Upper lobe of right lung (tissue), 1 donor: ENCODE data around the gene ARPIN. TPM values are rescaled to one million over a fixed set of nuclear protein-coding genes. Genes with fewer than 3 reads are reported as not detected.

ENCODE experiments used
- ATAC-seq: fragments of 200-7000 bp; cut with Tn5 transposase; one replicate; pipeline ENCODE4 v1.9.1; 2020; ENCODE audit warnings: mild to moderate bottlenecking, moderate library complexity
- DNase-seq: peaks from one replicate; pipeline ENCODE4 v3.0.0-alpha.2; 2020
- H3K27ac ChIP-seq: fragments of 200-600 bp; one replicate; pipeline ENCODE4 v1.8.0; 2022
- H3K27me3 ChIP-seq: fragments of 200-600 bp; one replicate; pipeline ENCODE4 v1.8.0; 2022; ENCODE audit warnings: mild to moderate bottlenecking
- H3K36me3 ChIP-seq: fragments of 200-600 bp; one replicate; pipeline ENCODE4 v1.8.0; 2022
- H3K4me1 ChIP-seq: fragments of 200-600 bp; one replicate; pipeline ENCODE4 v1.8.0; 2022
- H3K4me3 ChIP-seq: fragments of 200-600 bp; one replicate; pipeline ENCODE4 v1.8.0; 2022; ENCODE audit warnings: mild to moderate bottlenecking
- H3K9me3 ChIP-seq: fragments of 200-600 bp; one replicate; pipeline ENCODE4 v1.8.0; 2022
- CTCF ChIP-seq: fragments of 200-600 bp; IDR thresholded peaks from one replicate; pipeline ENCODE4 v1.8.0; 2022; ENCODE audit warnings: antibody characterized with exemption
- intact Hi-C: fragments of 100-400 bp; cut with DNase I; formaldehyde crosslinking; loops from one replicate; pipeline ENCODE4 v1.11.0; 2022
- total RNA-seq: library from RNA; stranded (reverse); fragmentation: NEBNext Ultra II Directional; extraction: Animal tissue kit (Norgen Biotek cat#: 25700); gene quantifications from one replicate; pipeline ENCODE4 v1.2.1, GENCODE V29; 2021
- donor health status: DM: no; HTN: yes; CAD: no; lungs with severe emphysema.

Gene ARPIN
- total RNA-seq, 1 donor from 2014 or later, result 30.5 TPM

- no peak for TF ChIP-seq CTCF
- DNase-seq (no peak), ATAC-seq (no peak)
- no peak overlapping the region for H3K27ac ChIP-seq
- no peaks in the 10 kb centered on the region for H3K4me1 ChIP-seq
- peaks cover 92% of the 10 kb centered on the region for H3K36me3 ChIP-seq
- intact Hi-C loops, result no loop called here
- H3K9me3 ChIP-seq, result no peaks in the 10 kb centered on the region
- no peak overlapping the region for H3K4me3 ChIP-seq
- no peaks in the 10 kb centered on the region for H3K27me3 ChIP-seq
Measured at GRCh38 chr15:89880727-89881126, 32.0 kb downstream of the ARPIN start.

GRCh38 chr15:89878323-89878722, 34.4 kb downstream of the ARPIN start:
- no peaks in the 10 kb centered on the region for H3K9me3 ChIP-seq
- TF ChIP-seq CTCF, result no peak
- ATAC-seq (no peak), DNase-seq (no peak)
- intact Hi-C loops, result no loop called here
- H3K27me3 ChIP-seq, result no peaks in the 10 kb centered on the region
- peaks cover 79% of the 10 kb centered on the region for H3K36me3 ChIP-seq
- H3K4me3 ChIP-seq, result no peak overlapping the region
- no peak overlapping the region for H3K27ac ChIP-seq
- H3K4me1 ChIP-seq, result no peaks in the 10 kb centered on the region

DNA sequence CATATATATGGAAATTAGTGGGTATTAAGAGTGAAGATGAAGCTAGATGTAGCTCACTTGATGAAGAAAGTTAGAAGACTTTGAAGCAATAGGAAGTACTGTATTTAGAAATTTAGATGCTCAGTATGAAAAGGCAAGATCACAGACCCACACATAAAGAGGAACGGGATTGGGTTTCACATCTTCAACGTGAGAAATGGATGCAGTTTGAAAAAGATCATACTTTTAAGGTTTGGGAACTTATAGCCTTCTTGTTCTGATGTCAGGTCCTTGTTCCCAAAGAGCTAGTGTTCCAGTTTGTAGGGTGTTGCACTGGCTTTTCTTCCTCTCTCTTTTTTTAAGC, 35.7 kb downstream of the ARPIN start:
- ATAC-seq (no peak), DNase-seq (no peak)
- H3K27ac ChIP-seq, result no peak overlapping the region
- H3K4me1 ChIP-seq, result no peaks in the 10 kb centered on the region
- H3K27me3 ChIP-seq, result no peaks in the 10 kb centered on the region
- TF ChIP-seq CTCF, result no peak
- peaks cover 66% of the 10 kb centered on the region for H3K36me3 ChIP-seq
- no peak overlapping the region for H3K4me3 ChIP-seq
- no peaks in the 10 kb centered on the region for H3K9me3 ChIP-seq
- intact Hi-C loops, result no loop called here

GRCh38 chr15:89876396-89877082, 36.2 kb downstream of the ARPIN start:
- intact Hi-C loops, result no loop called here
- H3K36me3 ChIP-seq, result peaks cover 65% of the 10 kb centered on the region

DNA sequence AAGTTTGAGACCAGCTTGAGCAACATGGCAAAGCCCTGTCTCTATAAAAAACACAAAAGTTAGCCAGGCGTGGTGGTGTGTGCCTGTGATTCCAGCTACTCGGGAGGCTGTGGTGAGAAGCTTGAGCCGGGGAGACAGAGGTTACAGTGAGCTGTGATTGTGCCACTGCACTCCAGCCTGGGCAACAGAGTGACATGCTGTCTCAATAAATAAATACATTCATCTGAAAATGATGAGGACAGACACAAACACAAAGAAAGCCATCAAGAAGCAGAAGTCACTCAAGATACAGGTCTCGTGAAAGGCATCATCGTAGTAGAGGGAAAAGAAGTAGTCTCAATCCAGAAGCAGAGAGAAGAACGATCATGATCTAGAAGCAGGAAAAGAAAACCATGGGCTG, 37.0 kb downstream of the ARPIN start:
- intact Hi-C loops, result no loop called here
- Histone ChIP-seq H3K27me3 (no peaks in the 10 kb centered on the region), H3K4me1 (no peaks in the 10 kb centered on the region), H3K4me3 (no peak overlapping the region), H3K36me3 (peaks cover 65% of the 10 kb centered on the region), H3K9me3 (no peaks in the 10 kb centered on the region), H3K27ac (no peak overlapping the region)
- no peak for ATAC-seq
- DNase-seq, result no peak
- TF ChIP-seq CTCF, result no peak

More at GRCh38 chr15:89876396-89877082, 36.2 kb downstream of the ARPIN start:
- no peaks in the 10 kb centered on the region for H3K9me3 ChIP-seq
- H3K27me3 ChIP-seq, result no peaks in the 10 kb centered on the region
- no peak overlapping the region for H3K27ac ChIP-seq
- H3K4me1 ChIP-seq, result no peaks in the 10 kb centered on the region
- H3K4me3 ChIP-seq, result no peak overlapping the region
- no peak for TF ChIP-seq CTCF
- no peak for DNase-seq
- no peak for ATAC-seq
